ENCODE data around the gene EIF4A3.
"Not testable (repeated sequence)": the region's sequence is repeated elsewhere in the genome, so short reads cannot be mapped to it uniquely, and the experiment has no call there.

Gene EIF4A3

GRCh38 chr17:80095844-80096475 is 51.0 kb downstream of the EIF4A3 start:
- H3K4me3 ChIP-seq (ENCODE audit: low read depth, low read length) = no peak overlapping the region
- DNase-seq (ENCODE audit: low read depth) = no peak
- TF ChIP-seq CTCF (IDR thresholded peaks at IDR 0.05; ENCODE audit: insufficient read depth, low read depth, low read length, missing control alignments) = no peak

GRCh38 chr17:80095038-80095843 is 51.7 kb downstream of the EIF4A3 start:
- DNase-seq (ENCODE audit: low read depth) = no peak
- no peak overlapping the region for H3K4me3 ChIP-seq (ENCODE audit: low read depth, low read length)
- no peak for TF ChIP-seq CTCF (IDR thresholded peaks at IDR 0.05; ENCODE audit: insufficient read depth, low read depth, low read length, missing control alignments)

- no peak for DNase-seq (ENCODE audit: low read depth)
- H3K4me3 ChIP-seq (ENCODE audit: low read depth, low read length) = no peak overlapping the region
- TF ChIP-seq CTCF (IDR thresholded peaks at IDR 0.05; ENCODE audit: insufficient read depth, low read depth, low read length, missing control alignments) = no peak
Observed at GRCh38 chr17:80092959-80093358, 54.0 kb downstream of the EIF4A3 start.

GRCh38 chr17:80091376-80091775 is 55.6 kb downstream of the EIF4A3 start:
- no peak for TF ChIP-seq CTCF (IDR thresholded peaks at IDR 0.05; ENCODE audit: insufficient read depth, low read depth, low read length, missing control alignments)
- H3K4me3 ChIP-seq (ENCODE audit: low read depth, low read length) = no peak overlapping the region
- no peak for DNase-seq (ENCODE audit: low read depth)

- not testable (repeated sequence) for DNase-seq (ENCODE audit: low read depth); H3K4me3 ChIP-seq (ENCODE audit: low read depth, low read length)
Observed at GRCh38 chr17:80090164-80090563, 56.8 kb downstream of the EIF4A3 start.

- no peak for DNase-seq (ENCODE audit: low read depth)
- TF ChIP-seq CTCF (IDR thresholded peaks at IDR 0.05; ENCODE audit: insufficient read depth, low read depth, low read length, missing control alignments) = no peak
- no peak overlapping the region for H3K4me3 ChIP-seq (ENCODE audit: low read depth, low read length)
Observed at GRCh38 chr17:80089762-80090161, 57.2 kb downstream of the EIF4A3 start.

GRCh38 chr17:80087346-80088265 is 59.3 kb downstream of the EIF4A3 start:
- DNase-seq (ENCODE audit: low read depth) = no peak
- TF ChIP-seq CTCF (IDR thresholded peaks at IDR 0.05; ENCODE audit: insufficient read depth, low read depth, low read length, missing control alignments) = no peak
- no peak overlapping the region for H3K4me3 ChIP-seq (ENCODE audit: low read depth, low read length)
